ENCODE data around the gene LRRC56. TPM values are rescaled to one million over a fixed set of nuclear protein-coding genes. Genes with fewer than 3 reads are reported as not detected.

Gene LRRC56
- total and polyA plus RNA-seq, 2 of the 13 experiments (the other 11 are each of a cell fraction or from before 2014, with no cell fraction given): 0.11 to 0.29 TPM

- TF ChIP-seq, protein P1, sequence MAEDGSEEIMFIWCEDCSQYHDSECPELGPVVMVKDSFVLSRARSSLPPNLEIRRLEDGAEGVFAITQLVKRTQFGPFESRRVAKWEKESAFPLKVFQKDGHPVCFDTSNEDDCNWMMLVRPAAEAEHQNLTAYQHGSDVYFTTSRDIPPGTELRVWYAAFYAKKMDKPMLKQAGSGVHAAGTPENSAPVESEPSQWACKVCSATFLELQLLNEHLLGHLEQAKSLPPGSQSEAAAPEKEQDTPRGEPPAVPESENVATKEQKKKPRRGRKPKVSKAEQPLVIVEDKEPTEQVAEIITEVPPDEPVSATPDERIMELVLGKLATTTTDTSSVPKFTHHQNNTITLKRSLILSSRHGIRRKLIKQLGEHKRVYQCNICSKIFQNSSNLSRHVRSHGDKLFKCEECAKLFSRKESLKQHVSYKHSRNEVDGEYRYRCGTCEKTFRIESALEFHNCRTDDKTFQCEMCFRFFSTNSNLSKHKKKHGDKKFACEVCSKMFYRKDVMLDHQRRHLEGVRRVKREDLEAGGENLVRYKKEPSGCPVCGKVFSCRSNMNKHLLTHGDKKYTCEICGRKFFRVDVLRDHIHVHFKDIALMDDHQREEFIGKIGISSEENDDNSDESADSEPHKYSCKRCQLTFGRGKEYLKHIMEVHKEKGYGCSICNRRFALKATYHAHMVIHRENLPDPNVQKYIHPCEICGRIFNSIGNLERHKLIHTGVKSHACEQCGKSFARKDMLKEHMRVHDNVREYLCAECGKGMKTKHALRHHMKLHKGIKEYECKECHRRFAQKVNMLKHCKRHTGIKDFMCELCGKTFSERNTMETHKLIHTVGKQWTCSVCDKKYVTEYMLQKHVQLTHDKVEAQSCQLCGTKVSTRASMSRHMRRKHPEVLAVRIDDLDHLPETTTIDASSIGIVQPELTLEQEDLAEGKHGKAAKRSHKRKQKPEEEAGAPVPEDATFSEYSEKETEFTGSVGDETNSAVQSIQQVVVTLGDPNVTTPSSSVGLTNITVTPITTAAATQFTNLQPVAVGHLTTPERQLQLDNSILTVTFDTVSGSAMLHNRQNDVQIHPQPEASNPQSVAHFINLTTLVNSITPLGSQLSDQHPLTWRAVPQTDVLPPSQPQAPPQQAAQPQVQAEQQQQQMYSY (CRISPR knock-in tag; IDR thresholded peaks at IDR 0.05): 0 out of 2 replicates have a peak, but pooled peaks have one; percentile 40
- TF ChIP-seq TFDP1 (CRISPR knock-in tag; IDR thresholded peaks at IDR 0.05; ENCODE audit: borderline replicate concordance): peak; percentile 58; the same call in 1 of the 2 replicates
- peak; percentile 65 for TF ChIP-seq ZNF446 (CRISPR knock-in tag; IDR thresholded peaks at IDR 0.05)
- 0 out of 2 replicates have a peak, but pooled peaks have one; percentile 14 for TF ChIP-seq POGZ (CRISPR knock-in tag; IDR thresholded peaks at IDR 0.05)
- peak; percentile 92 for TF ChIP-seq PBX2 (CRISPR knock-in tag; IDR thresholded peaks at IDR 0.05)
- TF ChIP-seq ZNF784 (CRISPR knock-in tag; IDR thresholded peaks at IDR 0.05; ENCODE audit: borderline replicate concordance): peak; percentile 20; the same call in 1 of the 2 replicates
- no peak for TF ChIP-seq JUND (CRISPR knock-in tag; IDR thresholded peaks at IDR 0.05)
- TF ChIP-seq ZNF879 (CRISPR knock-in tag; IDR thresholded peaks at IDR 0.05): no peak
- TF ChIP-seq ELF1 (CRISPR knock-in tag; IDR thresholded peaks at IDR 0.05): peak; percentile 82
- peak; percentile 65; the same call in 1 of the 2 replicates for TF ChIP-seq ZNF614 (CRISPR knock-in tag; IDR thresholded peaks at IDR 0.05; ENCODE audit: borderline replicate concordance)
- TF ChIP-seq ZMYM4 (CRISPR knock-in tag; IDR thresholded peaks at IDR 0.05): peak; percentile 25; the same call in 1 of the 2 replicates
- TF ChIP-seq, protein P2, sequence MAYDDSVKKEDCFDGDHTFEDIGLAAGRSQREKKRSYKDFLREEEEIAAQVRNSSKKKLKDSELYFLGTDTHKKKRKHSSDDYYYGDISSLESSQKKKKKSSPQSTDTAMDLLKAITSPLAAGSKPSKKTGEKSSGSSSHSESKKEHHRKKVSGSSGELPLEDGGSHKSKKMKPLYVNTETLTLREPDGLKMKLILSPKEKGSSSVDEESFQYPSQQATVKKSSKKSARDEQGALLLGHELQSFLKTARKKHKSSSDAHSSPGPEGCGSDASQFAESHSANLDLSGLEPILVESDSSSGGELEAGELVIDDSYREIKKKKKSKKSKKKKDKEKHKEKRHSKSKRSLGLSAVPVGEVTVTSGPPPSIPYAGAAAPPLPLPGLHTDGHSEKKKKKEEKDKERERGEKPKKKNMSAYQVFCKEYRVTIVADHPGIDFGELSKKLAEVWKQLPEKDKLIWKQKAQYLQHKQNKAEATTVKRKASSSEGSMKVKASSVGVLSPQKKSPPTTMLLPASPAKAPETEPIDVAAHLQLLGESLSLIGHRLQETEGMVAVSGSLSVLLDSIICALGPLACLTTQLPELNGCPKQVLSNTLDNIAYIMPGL (CRISPR knock-in tag; IDR thresholded peaks at IDR 0.05; ENCODE audit: borderline replicate concordance in 1 of 2, low read depth in 1 of 2): peak in 1 of 2 experiments; percentile 57; a peak in 3 of 4 replicates
- no peak for TF ChIP-seq KDM1A (CRISPR knock-in tag; IDR thresholded peaks at IDR 0.05)
- TF ChIP-seq ZNF747 (CRISPR knock-in tag; IDR thresholded peaks at IDR 0.05; ENCODE audit: borderline replicate concordance): 0 out of 2 replicates have a peak, but pooled peaks have one; percentile 32
- TF ChIP-seq NR3C1 (CRISPR knock-in tag; IDR thresholded peaks at IDR 0.05): no peak
- no peak for TF ChIP-seq FIP1L1 (IDR thresholded peaks at IDR 0.05; ENCODE audit: borderline replicate concordance, insufficient read depth, low read depth, low read length)
- TF ChIP-seq ZNF224 (CRISPR knock-in tag; IDR thresholded peaks at IDR 0.05): no peak
- TF ChIP-seq ZNF331 (CRISPR knock-in tag; IDR thresholded peaks at IDR 0.05): 0 out of 2 replicates have a peak, but pooled peaks have one; percentile 12
- TF ChIP-seq POLR2A (IDR thresholded peaks at IDR 0.05; ENCODE audit: insufficient read depth in 1 of 2, low read depth in 2 of 2, low read length in 2 of 2): peak in 1 of 2 experiments; percentile 44; a peak in 1 of 4 replicates
- peak; percentile 74 for TF ChIP-seq KDM2A (CRISPR knock-in tag; IDR thresholded peaks at IDR 0.05; ENCODE audit: borderline replicate concordance, low read depth)
These were observed 1.5 kb upstream of the LRRC56 start, which contains the start of gene HRAS (continued) for GRCh38 chr11:535519-536454.
